DND-41 (cell line): ENCODE measurements around the gene SAMD5.

Source experiments
- ATAC-seq: fragments of 200-7000 bp; cut with Tn5 transposase; 3 replicates; pipeline ENCODE4 v1.9.1; 2021; ENCODE audit warnings: low read depth; ENCODE audit not compliant: insufficient read depth
- DNase-seq: peaks from one replicate; pipeline ENCODE4 v3.0.0-alpha.2; 2020
- H2AFZ ChIP-seq: 2 replicates; pipeline ENCODE4 v1.6.0; 2012; ENCODE audit warnings: low read depth, low read length
- H3K27ac ChIP-seq: 2 replicates; pipeline ENCODE4 v1.5.1; 2012; ENCODE audit warnings: low read length, inconsistent platforms
- H3K27me3 ChIP-seq: fragments of 200-600 bp; sonication (generic); 2 replicates; pipeline ENCODE4 v1.6.0; 2012; ENCODE audit warnings: low read length, mild to moderate bottlenecking, inconsistent platforms; ENCODE audit not compliant: insufficient read depth, poor library complexity
- H3K36me3 ChIP-seq: 2 replicates; pipeline ENCODE4 v1.5.1; 2012; ENCODE audit warnings: low read length, inconsistent platforms; ENCODE audit not compliant: insufficient read depth
- H3K4me1 ChIP-seq: 2 replicates; pipeline ENCODE4 v1.5.1; 2012; ENCODE audit warnings: mild to moderate bottlenecking, low read length; ENCODE audit not compliant: insufficient read depth
- H3K4me2 ChIP-seq: 2 replicates; pipeline ENCODE4 v1.6.0; 2012; ENCODE audit warnings: mild to moderate bottlenecking, moderate library complexity, low read length, inconsistent platforms; ENCODE audit not compliant: insufficient read depth
- H3K4me3 ChIP-seq, 2 experiments: fragments of 200-600 bp in 1 of 2; shearing (Covaris generic) in 1 of 2; 2 replicates each; pipeline ENCODE4 v1.5.1; 2012 to 2016; ENCODE audit warnings: inconsistent platforms in 2 of 2, low read length in 2 of 2, mild to moderate bottlenecking in 2 of 2, low read depth in 1 of 2, moderate library complexity in 1 of 2
- H3K79me2 ChIP-seq: 2 replicates; pipeline ENCODE4 v1.6.0; 2012; ENCODE audit warnings: low read length, inconsistent platforms; ENCODE audit not compliant: insufficient read depth
- H3K9ac ChIP-seq: 2 replicates; pipeline ENCODE4 v1.6.0; 2012; ENCODE audit warnings: low read depth, mild to moderate bottlenecking, inconsistent platforms, low read length, moderate library complexity
- H3K9me3 ChIP-seq: 2 replicates; pipeline ENCODE4 v1.5.1; 2012; ENCODE audit warnings: low read length, moderate library complexity, mild to moderate bottlenecking, inconsistent platforms; ENCODE audit not compliant: insufficient read depth, severe bottlenecking
- H4K20me1 ChIP-seq: 2 replicates; pipeline ENCODE4 v1.6.0; 2012; ENCODE audit warnings: low read length; ENCODE audit not compliant: insufficient read depth
- EZH2 ChIP-seq: IDR thresholded peaks from 3 replicates; pipeline ENCODE4 v1.6.1; 2012; ENCODE audit warnings: borderline replicate concordance, low read depth, mild to moderate bottlenecking, moderate library complexity, low read length, inconsistent platforms; ENCODE audit not compliant: severe bottlenecking
- TF ChIP-seq, protein P1 (sequence below): IDR thresholded peaks from 2 replicates; pipeline ENCODE4 v1.5.1; 2012; ENCODE audit warnings: borderline replicate concordance, low read length, moderate library complexity, mild to moderate bottlenecking; ENCODE audit not compliant: poor library complexity, severe bottlenecking; ENCODE audit errors: extremely low read depth

SAMD5 gene

DNA sequence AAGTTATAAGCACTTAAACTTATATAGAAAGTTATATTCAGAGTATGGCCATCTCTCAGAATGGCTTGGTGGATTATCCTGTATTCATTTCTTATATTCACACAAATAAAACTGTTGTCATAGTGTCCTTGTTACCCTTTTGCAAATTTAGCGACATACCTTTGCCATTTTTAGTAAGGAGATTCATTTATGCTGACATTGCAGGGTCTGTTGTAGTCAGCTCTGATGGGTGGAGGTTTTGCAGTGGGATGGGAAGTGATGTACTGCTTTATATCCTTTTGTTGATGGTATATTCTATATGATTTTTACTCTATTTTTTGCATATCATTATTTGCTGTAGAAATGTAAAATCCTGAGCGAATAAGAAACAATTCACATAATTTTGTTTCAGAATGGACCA lies 35.9 kb downstream of the SAMD5 start:
- Histone ChIP-seq H3K27ac (no peak overlapping the region), H3K4me1 (no peaks in the 10 kb centered on the region), H3K9me3 (peaks cover 4% of the 10 kb centered on the region), H4K20me1 (no peaks in the 10 kb centered on the region), H2AFZ (no peak overlapping the region), H3K27me3 (no peaks in the 10 kb centered on the region), H3K9ac (no peak overlapping the region), H3K36me3 (no peaks in the 10 kb centered on the region), H3K4me2 (no peak overlapping the region), H3K79me2 (no peaks in the 10 kb centered on the region), H3K4me3 (no peak overlapping the region)
- TF ChIP-seq EZH2, result no peak
- TF ChIP-seq, protein P1, sequence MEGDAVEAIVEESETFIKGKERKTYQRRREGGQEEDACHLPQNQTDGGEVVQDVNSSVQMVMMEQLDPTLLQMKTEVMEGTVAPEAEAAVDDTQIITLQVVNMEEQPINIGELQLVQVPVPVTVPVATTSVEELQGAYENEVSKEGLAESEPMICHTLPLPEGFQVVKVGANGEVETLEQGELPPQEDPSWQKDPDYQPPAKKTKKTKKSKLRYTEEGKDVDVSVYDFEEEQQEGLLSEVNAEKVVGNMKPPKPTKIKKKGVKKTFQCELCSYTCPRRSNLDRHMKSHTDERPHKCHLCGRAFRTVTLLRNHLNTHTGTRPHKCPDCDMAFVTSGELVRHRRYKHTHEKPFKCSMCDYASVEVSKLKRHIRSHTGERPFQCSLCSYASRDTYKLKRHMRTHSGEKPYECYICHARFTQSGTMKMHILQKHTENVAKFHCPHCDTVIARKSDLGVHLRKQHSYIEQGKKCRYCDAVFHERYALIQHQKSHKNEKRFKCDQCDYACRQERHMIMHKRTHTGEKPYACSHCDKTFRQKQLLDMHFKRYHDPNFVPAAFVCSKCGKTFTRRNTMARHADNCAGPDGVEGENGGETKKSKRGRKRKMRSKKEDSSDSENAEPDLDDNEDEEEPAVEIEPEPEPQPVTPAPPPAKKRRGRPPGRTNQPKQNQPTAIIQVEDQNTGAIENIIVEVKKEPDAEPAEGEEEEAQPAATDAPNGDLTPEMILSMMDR, result no peak
- ATAC-seq (no peak), DNase-seq (no peak)

DNA sequence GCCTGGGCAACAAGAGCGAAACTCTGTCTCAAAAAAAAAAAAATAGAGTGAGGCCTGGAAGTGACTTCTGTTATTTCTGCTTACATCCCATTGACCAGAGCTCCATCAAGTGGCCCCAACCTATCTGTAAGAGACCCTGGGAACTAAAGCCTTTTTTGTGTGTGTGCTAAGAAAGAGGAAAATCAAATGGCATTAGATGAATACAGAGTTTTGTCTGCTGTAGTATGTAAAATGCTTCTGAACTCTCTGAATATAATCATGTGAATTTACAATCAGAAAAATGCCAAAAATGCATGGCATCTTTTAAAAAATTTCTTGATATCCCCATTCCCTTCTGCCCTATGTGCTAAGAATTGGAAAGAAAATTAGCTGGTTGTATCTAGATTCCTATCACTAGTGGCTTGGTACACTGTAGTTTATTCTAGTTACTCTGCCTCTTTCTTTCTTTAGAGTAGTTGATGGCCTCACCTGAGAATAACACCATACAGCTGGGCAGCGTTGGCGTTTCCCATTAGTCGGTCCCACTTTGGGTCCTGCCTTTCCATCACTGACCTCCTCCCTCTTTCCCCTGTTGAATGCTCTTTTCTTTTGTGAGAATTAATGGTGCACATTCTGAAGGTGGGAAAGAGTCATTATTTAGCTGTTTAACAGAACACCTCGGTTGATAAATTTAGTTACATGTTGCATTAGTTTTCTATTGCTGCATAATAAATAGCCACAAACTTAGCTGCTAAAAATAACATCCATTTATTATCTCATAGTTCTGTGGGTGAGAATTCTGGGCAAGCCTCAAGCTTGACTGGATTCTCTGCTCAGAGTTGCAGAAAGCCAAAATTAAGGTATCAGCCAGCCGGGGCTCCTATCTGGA lies 38.2 kb downstream of the SAMD5 start:
- Histone ChIP-seq H3K4me1 (no peaks in the 10 kb centered on the region), H3K4me2 (no peak overlapping the region), H3K9ac (no peak overlapping the region), H3K79me2 (no peaks in the 10 kb centered on the region), H3K4me3 (no peak overlapping the region), H3K36me3 (no peaks in the 10 kb centered on the region), H3K27me3 (no peaks in the 10 kb centered on the region), H3K27ac (no peak overlapping the region), H3K9me3 (peaks cover 2% of the 10 kb centered on the region), H4K20me1 (no peaks in the 10 kb centered on the region), H2AFZ (no peak overlapping the region)
- ATAC-seq (no peak), DNase-seq (no peak)
- TF ChIP-seq, protein P1, result no peak
- TF ChIP-seq EZH2, result no peak

DNA sequence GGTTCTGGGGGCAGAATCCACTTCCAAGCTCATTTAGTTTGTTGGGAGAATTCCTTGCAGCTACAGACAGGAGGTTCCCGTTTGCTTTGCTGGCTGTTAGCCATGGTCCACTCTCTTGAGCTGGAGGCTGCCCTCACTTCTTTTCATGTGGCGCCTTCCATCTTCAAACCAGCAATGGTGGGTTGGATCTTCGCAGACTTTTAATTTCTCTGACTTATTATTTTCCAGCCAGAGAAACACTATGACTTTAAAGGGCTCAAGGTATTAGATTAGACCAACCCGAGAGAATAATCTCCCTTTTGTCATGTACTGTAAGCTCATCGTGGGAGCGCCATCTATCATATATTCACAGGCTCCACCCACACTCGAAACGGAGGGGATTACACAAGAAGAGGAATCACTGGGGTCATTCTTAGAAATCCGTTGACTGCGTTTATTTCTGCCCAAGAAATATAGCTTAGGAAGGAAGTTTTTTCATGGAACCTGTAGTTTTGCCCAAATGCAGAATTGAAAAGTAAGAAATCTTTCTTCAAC lies 38.9 kb downstream of the SAMD5 start:
- H3K9me3 ChIP-seq, result no peaks in the 10 kb centered on the region
- no peaks in the 10 kb centered on the region for H3K27me3 ChIP-seq
- no peak overlapping the region for H3K4me3 ChIP-seq
- H3K79me2 ChIP-seq, result no peaks in the 10 kb centered on the region
- no peaks in the 10 kb centered on the region for H4K20me1 ChIP-seq
- no peak overlapping the region for H3K4me2 ChIP-seq
- TF ChIP-seq EZH2, result no peak
- TF ChIP-seq, protein P1, result no peak
- H2AFZ ChIP-seq, result no peak overlapping the region
- DNase-seq (no peak), ATAC-seq (no peak)
- no peaks in the 10 kb centered on the region for H3K36me3 ChIP-seq
- no peak overlapping the region for H3K9ac ChIP-seq
- H3K27ac ChIP-seq, result no peak overlapping the region
- no peaks in the 10 kb centered on the region for H3K4me1 ChIP-seq
